Measurements from ENCODE around the gene AKT3.

The AKT3 gene

GRCh38 chr1:243550276-243550675 lies 299.8 kb downstream of the AKT3 start:
- no peak for DNase-seq
- in situ Hi-C loops (cut with HindIII; ENCODE audit: low pct_ligation_motif_present, low pct_unique_long_range_greater_than_20kb, low sequenced_read_pairs): no loop called here

- in situ Hi-C loops (cut with HindIII; ENCODE audit: low pct_ligation_motif_present, low pct_unique_long_range_greater_than_20kb, low sequenced_read_pairs): no loop called here
- DNase-seq: no peak
These were observed 300.3 kb downstream of the AKT3 start for GRCh38 chr1:243549791-243550190.

- in situ Hi-C loops (cut with HindIII; ENCODE audit: low pct_ligation_motif_present, low pct_unique_long_range_greater_than_20kb, low sequenced_read_pairs): no loop called here
- DNase-seq: peak; percentile 81
These were observed 300.9 kb downstream of the AKT3 start for GRCh38 chr1:243549108-243549507.

GRCh38 chr1:243548516-243548915 lies 301.5 kb downstream of the AKT3 start:
- in situ Hi-C loops (cut with HindIII; ENCODE audit: low pct_ligation_motif_present, low pct_unique_long_range_greater_than_20kb, low sequenced_read_pairs): no loop called here
- no peak for DNase-seq

GRCh38 chr1:243547891-243548290 lies 302.2 kb downstream of the AKT3 start:
- DNase-seq: no peak
- in situ Hi-C loops (cut with HindIII; ENCODE audit: low pct_ligation_motif_present, low pct_unique_long_range_greater_than_20kb, low sequenced_read_pairs): no loop called here

- in situ Hi-C loops (cut with HindIII; ENCODE audit: low pct_ligation_motif_present, low pct_unique_long_range_greater_than_20kb, low sequenced_read_pairs): no loop called here
- DNase-seq: no peak
These were observed 303.6 kb downstream of the AKT3 start for GRCh38 chr1:243546457-243546856.

GRCh38 chr1:243543501-243543900 lies 306.5 kb downstream of the AKT3 start:
- in situ Hi-C loops (cut with HindIII; ENCODE audit: low pct_ligation_motif_present, low pct_unique_long_range_greater_than_20kb, low sequenced_read_pairs): no loop called here
- DNase-seq: no peak

GRCh38 chr1:243542739-243543415 lies 307.2 kb downstream of the AKT3 start:
- in situ Hi-C loops (cut with HindIII; ENCODE audit: low pct_ligation_motif_present, low pct_unique_long_range_greater_than_20kb, low sequenced_read_pairs): no loop called here
- no peak for DNase-seq

- in situ Hi-C loops (cut with HindIII; ENCODE audit: low pct_ligation_motif_present, low pct_unique_long_range_greater_than_20kb, low sequenced_read_pairs): no loop called here
- no peak for DNase-seq
These were observed 310.4 kb downstream of the AKT3 start for GRCh38 chr1:243539636-243540035.

- no peak for DNase-seq
- in situ Hi-C loops (cut with HindIII; ENCODE audit: low pct_ligation_motif_present, low pct_unique_long_range_greater_than_20kb, low sequenced_read_pairs): no loop called here
These were observed 315.0 kb downstream of the AKT3 start for GRCh38 chr1:243535014-243535413.

- in situ Hi-C loops (cut with HindIII; ENCODE audit: low pct_ligation_motif_present, low pct_unique_long_range_greater_than_20kb, low sequenced_read_pairs): no loop called here
- DNase-seq: no peak
These were observed 320.5 kb downstream of the AKT3 start for GRCh38 chr1:243529512-243529911.

- DNase-seq: no peak
- in situ Hi-C loops (cut with HindIII; ENCODE audit: low pct_ligation_motif_present, low pct_unique_long_range_greater_than_20kb, low sequenced_read_pairs): no loop called here
These were observed 321.5 kb downstream of the AKT3 start for GRCh38 chr1:243528459-243529121.

- DNase-seq: no peak
- in situ Hi-C loops (cut with HindIII; ENCODE audit: low pct_ligation_motif_present, low pct_unique_long_range_greater_than_20kb, low sequenced_read_pairs): no loop called here
These were observed 323.9 kb downstream of the AKT3 start for GRCh38 chr1:243526180-243526579.

- in situ Hi-C loops (cut with HindIII; ENCODE audit: low pct_ligation_motif_present, low pct_unique_long_range_greater_than_20kb, low sequenced_read_pairs): no loop called here
- peak; percentile 31 for DNase-seq
These were observed 325.0 kb downstream of the AKT3 start for GRCh38 chr1:243525085-243525487.

- in situ Hi-C loops (cut with HindIII; ENCODE audit: low pct_ligation_motif_present, low pct_unique_long_range_greater_than_20kb, low sequenced_read_pairs): no loop called here
- no peak for DNase-seq
These were observed 326.3 kb downstream of the AKT3 start for GRCh38 chr1:243523766-243524165.

GRCh38 chr1:243520831-243521230 lies 329.2 kb downstream of the AKT3 start:
- in situ Hi-C loops (cut with HindIII; ENCODE audit: low pct_ligation_motif_present, low pct_unique_long_range_greater_than_20kb, low sequenced_read_pairs): no loop called here
- DNase-seq: no peak

- no peak for DNase-seq
- in situ Hi-C loops (cut with HindIII; ENCODE audit: low pct_ligation_motif_present, low pct_unique_long_range_greater_than_20kb, low sequenced_read_pairs): no loop called here
These were observed 335.1 kb downstream of the AKT3 start for GRCh38 chr1:243514927-243515326.

GRCh38 chr1:243513726-243514491 lies 336.1 kb downstream of the AKT3 start:
- in situ Hi-C loops (cut with HindIII; ENCODE audit: low pct_ligation_motif_present, low pct_unique_long_range_greater_than_20kb, low sequenced_read_pairs): no loop called here
- DNase-seq: no peak

- in situ Hi-C loops (cut with HindIII; ENCODE audit: low pct_ligation_motif_present, low pct_unique_long_range_greater_than_20kb, low sequenced_read_pairs): no loop called here
- no peak for DNase-seq
These were observed 339.1 kb downstream of the AKT3 start for GRCh38 chr1:243510928-243511327.

- no peak for DNase-seq
- in situ Hi-C loops (cut with HindIII; ENCODE audit: low pct_ligation_motif_present, low pct_unique_long_range_greater_than_20kb, low sequenced_read_pairs): no loop called here
These were observed 341.1 kb downstream of the AKT3 start for GRCh38 chr1:243508943-243509342.

Data from ACHN (cell line).